OCI-LY7 (cell line): ENCODE measurements around the gene SPTSSA.

ENCODE experiments used
- EZH2phosphoT487 ChIP-seq: fragments of 200-600 bp; sonication (generic); IDR thresholded peaks from 2 replicates; pipeline ENCODE4 v1.6.1; 2018; ENCODE audit warnings: low read depth, borderline replicate concordance, mild to moderate bottlenecking, mixed run types, antibody characterized with exemption, low read length, moderate library complexity, mixed read lengths
- TF ChIP-seq, protein P1 (sequence below): fragments of 200-600 bp; sonication (generic); conservative IDR thresholded peaks from 2 replicates; pipeline ENCODE4 v1.5.1; 2014; ENCODE audit warnings: mild to moderate bottlenecking, antibody characterized with exemption, low read length, moderate library complexity, mixed read lengths

DNA sequence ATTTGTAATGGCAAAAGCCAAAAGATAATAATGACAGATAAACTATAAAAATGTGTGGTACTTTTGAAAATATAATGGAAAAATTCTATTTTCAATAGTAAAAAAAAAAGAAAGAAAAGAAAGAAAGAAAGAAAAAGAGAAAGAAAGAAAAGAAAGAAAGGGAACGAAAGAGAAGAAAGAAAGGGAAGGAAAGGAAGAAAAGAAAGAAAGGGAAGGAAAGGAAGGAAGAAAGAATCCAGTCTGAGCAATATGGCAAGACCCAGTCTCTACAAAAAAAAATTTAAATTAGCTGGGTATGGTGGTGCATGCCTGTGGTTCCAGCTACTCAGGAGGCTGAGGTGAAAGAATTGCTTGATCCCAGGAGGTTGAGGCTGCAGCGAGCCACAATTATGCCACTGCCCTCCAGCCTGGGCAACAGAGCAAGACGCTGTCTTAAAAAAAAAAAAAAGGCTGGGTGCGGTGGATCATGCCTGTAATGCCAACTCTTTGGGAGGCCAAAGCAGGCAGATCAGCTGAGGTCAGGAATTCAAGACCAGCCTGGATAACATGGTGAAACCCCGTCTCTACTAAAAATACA, 39.1 kb upstream of the SPTSSA start:
- TF ChIP-seq, protein P1, sequence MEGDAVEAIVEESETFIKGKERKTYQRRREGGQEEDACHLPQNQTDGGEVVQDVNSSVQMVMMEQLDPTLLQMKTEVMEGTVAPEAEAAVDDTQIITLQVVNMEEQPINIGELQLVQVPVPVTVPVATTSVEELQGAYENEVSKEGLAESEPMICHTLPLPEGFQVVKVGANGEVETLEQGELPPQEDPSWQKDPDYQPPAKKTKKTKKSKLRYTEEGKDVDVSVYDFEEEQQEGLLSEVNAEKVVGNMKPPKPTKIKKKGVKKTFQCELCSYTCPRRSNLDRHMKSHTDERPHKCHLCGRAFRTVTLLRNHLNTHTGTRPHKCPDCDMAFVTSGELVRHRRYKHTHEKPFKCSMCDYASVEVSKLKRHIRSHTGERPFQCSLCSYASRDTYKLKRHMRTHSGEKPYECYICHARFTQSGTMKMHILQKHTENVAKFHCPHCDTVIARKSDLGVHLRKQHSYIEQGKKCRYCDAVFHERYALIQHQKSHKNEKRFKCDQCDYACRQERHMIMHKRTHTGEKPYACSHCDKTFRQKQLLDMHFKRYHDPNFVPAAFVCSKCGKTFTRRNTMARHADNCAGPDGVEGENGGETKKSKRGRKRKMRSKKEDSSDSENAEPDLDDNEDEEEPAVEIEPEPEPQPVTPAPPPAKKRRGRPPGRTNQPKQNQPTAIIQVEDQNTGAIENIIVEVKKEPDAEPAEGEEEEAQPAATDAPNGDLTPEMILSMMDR: no peak
- no peak for TF ChIP-seq EZH2phosphoT487
